Stimulated activated CD8-positive, alpha-beta memory T cell treated with anti-CD3 and anti-CD28 coated beads, Interleukin-15, amount 100 ng/mL, for 48 hours (primary cell): Measurements from ENCODE around the gene COL4A5.

ENCODE experiments used
- DNase-seq, 2 donors: peaks; one replicate each; pipeline ENCODE4 v3.0.0-alpha.2; 2020; ENCODE audit warnings: low read depth in 2 of 2

The COL4A5 gene

GRCh38 chrX:108641589-108642272, 202.1 kb downstream of the COL4A5 start:
- no peak for DNase-seq

- DNase-seq = no peak
These were observed 202.6 kb downstream of the COL4A5 start for GRCh38 chrX:108642273-108642628.

GRCh38 chrX:108664701-108665100, 225.1 kb downstream of the COL4A5 start:
- DNase-seq = no peak

- no peak for DNase-seq
These were observed 226.5 kb downstream of the COL4A5 start for GRCh38 chrX:108666101-108666500.

GRCh38 chrX:108671526-108671925, 231.9 kb downstream of the COL4A5 start:
- no peak for DNase-seq

- DNase-seq = no peak
These were observed 257.1 kb downstream of the COL4A5 start for GRCh38 chrX:108696690-108697089.

- DNase-seq = no peak
These were observed 259.7 kb downstream of the COL4A5 start for GRCh38 chrX:108699368-108699767.

- DNase-seq = no peak
These were observed 262.0 kb downstream of the COL4A5 start for GRCh38 chrX:108701633-108702032.

- DNase-seq = no peak
These were observed 262.9 kb downstream of the COL4A5 start for GRCh38 chrX:108702530-108702929.

- no peak for DNase-seq
These were observed 265.2 kb downstream of the COL4A5 start for GRCh38 chrX:108704839-108705238.

GRCh38 chrX:108712886-108713285, 273.2 kb downstream of the COL4A5 start:
- DNase-seq = no peak

GRCh38 chrX:108722561-108722960, 282.9 kb downstream of the COL4A5 start:
- no peak for DNase-seq

- DNase-seq = no peak
These were observed 287.1 kb downstream of the COL4A5 start for GRCh38 chrX:108726748-108727147.

GRCh38 chrX:108731153-108731552, 291.5 kb downstream of the COL4A5 start:
- DNase-seq = no peak

- no peak for DNase-seq
These were observed 293.1 kb downstream of the COL4A5 start for GRCh38 chrX:108732630-108733321.

GRCh38 chrX:108734426-108734825, 294.8 kb downstream of the COL4A5 start:
- no peak for DNase-seq

- no peak for DNase-seq
These were observed 295.5 kb downstream of the COL4A5 start for GRCh38 chrX:108735091-108735678.

GRCh38 chrX:108735679-108736508, 296.3 kb downstream of the COL4A5 start:
- no peak for DNase-seq

GRCh38 chrX:108736509-108737479, 297.2 kb downstream of the COL4A5 start, which contains the start of gene IRS4:
Gene IRS4 (minus strand): TSS chrX:108736563.
- DNase-seq = no peak

GRCh38 chrX:108737754-108738153, 298.1 kb downstream of the COL4A5 start:
- no peak for DNase-seq

- DNase-seq = no peak
These were observed 300.7 kb downstream of the COL4A5 start for GRCh38 chrX:108740299-108740774.
